Measurements from ENCODE around the gene TTC28. TPM values are rescaled to one million over a fixed set of nuclear protein-coding genes. Genes with fewer than 3 reads are reported as not detected.

TTC28 gene
- total and polyA plus RNA-seq, 10 of the 15 experiments (the other 5 are each of a cell fraction or from before 2014, with no cell fraction given) = 0.15 to 8.4 (median 1.4) TPM

GRCh38 chr22:28414913-28415312 lies 264.7 kb downstream of the TTC28 start:
- ATAC-seq (no peak), DNase-seq (ENCODE audit: low read depth, low spot score) (no peak), FAIRE-seq (no peak)
- H3K4me3 ChIP-seq = no peak overlapping the region
- H3K4me1 ChIP-seq (ENCODE audit: control insufficient read depth, insufficient read depth, low read length) = no peaks in the 10 kb centered on the region
- H3K9ac ChIP-seq (ENCODE audit: control insufficient read depth, insufficient read depth, low read length) = no peak overlapping the region
- CTCF ChIA-PET = no interaction called here
- H3K4me2 ChIP-seq (ENCODE audit: control insufficient read depth, insufficient read depth) = no peak overlapping the region
- WGBS (ENCODE audit: insufficient coverage, insufficient replicate concordance, low lambda C conversion rate, missing lambda C conversion rate) = 88% methylated on average over 1 of the region's 1 CpG
- RAD21 ChIA-PET (ENCODE audit: unreplicated experiment) = no interaction called here
- BruUV-seq (replicated peaks) = no TSS peak
- no peaks in the 10 kb centered on the region for H4K20me1 ChIP-seq (ENCODE audit: control insufficient read depth, insufficient read depth)
- no peak overlapping the region for H3K27ac ChIP-seq (ENCODE audit: control insufficient read depth, insufficient read depth)
- POLR2A ChIA-PET = no interaction called here
- SMC1A ChIA-PET (ENCODE audit: uncharacterized antibody, unreplicated experiment) = no interaction called here
- H3K9me3 ChIP-seq (replicated peaks; ENCODE audit: control insufficient read depth, insufficient read depth, low read length) = no peaks in the 10 kb centered on the region
- in situ Hi-C loops (cut with MboI) (no loop called here), intact Hi-C loops (cut with micrococcal nuclease; ENCODE audit: unreplicated experiment) (no loop called here)
- no peaks in the 10 kb centered on the region for H3K36me3 ChIP-seq (ENCODE audit: control insufficient read depth in 2 of 2, insufficient read depth in 2 of 2, low read length in 1 of 2)
- H3K79me2 ChIP-seq (ENCODE audit: control insufficient read depth, insufficient read depth, low read length) = no peaks in the 10 kb centered on the region
- TF ChIP-seq BCLAF1 (IDR thresholded peaks at IDR 0.05) = no peak
- TF ChIP-seq ZNF274 (IDR thresholded peaks at IDR 0.05; ENCODE audit: insufficient read depth, insufficient read length) = no peak
- no peak for TF ChIP-seq SUZ12 (IDR thresholded peaks at IDR 0.05; ENCODE audit: unreplicated experiment)
- no peak for TF ChIP-seq WRNIP1 (IDR thresholded peaks at IDR 0.05; ENCODE audit: borderline replicate concordance, low read depth, low read length)
- no peak for TF ChIP-seq PAX8 (IDR thresholded peaks at IDR 0.05)
- TF ChIP-seq DPF2 (IDR thresholded peaks at IDR 0.05) = no peak
- TF ChIP-seq ZNF24 (IDR thresholded peaks at IDR 0.05) = no peak
- TF ChIP-seq PAX5 (IDR thresholded peaks at IDR 0.05; ENCODE audit: borderline replicate concordance, low read depth, low read length) = no peak
- TF ChIP-seq, protein P1, sequence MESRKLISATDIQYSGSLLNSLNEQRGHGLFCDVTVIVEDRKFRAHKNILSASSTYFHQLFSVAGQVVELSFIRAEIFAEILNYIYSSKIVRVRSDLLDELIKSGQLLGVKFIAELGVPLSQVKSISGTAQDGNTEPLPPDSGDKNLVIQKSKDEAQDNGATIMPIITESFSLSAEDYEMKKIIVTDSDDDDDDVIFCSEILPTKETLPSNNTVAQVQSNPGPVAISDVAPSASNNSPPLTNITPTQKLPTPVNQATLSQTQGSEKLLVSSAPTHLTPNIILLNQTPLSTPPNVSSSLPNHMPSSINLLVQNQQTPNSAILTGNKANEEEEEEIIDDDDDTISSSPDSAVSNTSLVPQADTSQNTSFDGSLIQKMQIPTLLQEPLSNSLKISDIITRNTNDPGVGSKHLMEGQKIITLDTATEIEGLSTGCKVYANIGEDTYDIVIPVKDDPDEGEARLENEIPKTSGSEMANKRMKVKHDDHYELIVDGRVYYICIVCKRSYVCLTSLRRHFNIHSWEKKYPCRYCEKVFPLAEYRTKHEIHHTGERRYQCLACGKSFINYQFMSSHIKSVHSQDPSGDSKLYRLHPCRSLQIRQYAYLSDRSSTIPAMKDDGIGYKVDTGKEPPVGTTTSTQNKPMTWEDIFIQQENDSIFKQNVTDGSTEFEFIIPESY (IDR thresholded peaks at IDR 0.05) = no peak
- no peak for TF ChIP-seq CHD1 (IDR thresholded peaks at IDR 0.05; ENCODE audit: low read depth, low read length)
- no peak for TF ChIP-seq RCOR1 (conservative IDR thresholded peaks at IDR 0.05; ENCODE audit: low read depth, low read length)
- H2AFZ ChIP-seq (ENCODE audit: control insufficient read depth, low read depth, low read length) = no peak overlapping the region
- no peaks in the 10 kb centered on the region; a peak in 1 of 4 replicates for H3K27me3 ChIP-seq (replicated peaks in 1 of 2; ENCODE audit: control insufficient read depth in 2 of 2, insufficient read depth in 2 of 2, low read length in 1 of 2)

All from GM12878 (cell line).